Sciatic nerve (tissue), 2 donors: Measurements from ENCODE around the gene APC2. TPM values are rescaled to one million over a fixed set of nuclear protein-coding genes. Genes with fewer than 3 reads are reported as not detected.

Experiments used
- ATAC-seq: fragments of 200-7000 bp; cut with Tn5 transposase; one replicate; pipeline ENCODE4 v1.9.1; 2020; ENCODE audit warnings: mild to moderate bottlenecking, moderate library complexity
- DNase-seq: peaks from one replicate; pipeline ENCODE4 v3.0.0-alpha.2; 2020; ENCODE audit warnings: low spot score
- intact Hi-C: fragments of 100-400 bp; cut with DNase I; formaldehyde crosslinking; loops from one replicate; pipeline ENCODE4 v1.14.2; 2022
- total RNA-seq: library from RNA; stranded (reverse); fragmentation: NEBNext Ultra II Directional; extraction: Animal tissue kit (Norgen Biotek cat#: 25700); gene quantifications from one replicate; pipeline ENCODE4 v1.2.1, GENCODE V29; 2021
- donor health status: DM: no; HTN: no; CAD: no.
- donor health status: DM: no; HTN: no; CAD: no.

The APC2 gene, protein sequence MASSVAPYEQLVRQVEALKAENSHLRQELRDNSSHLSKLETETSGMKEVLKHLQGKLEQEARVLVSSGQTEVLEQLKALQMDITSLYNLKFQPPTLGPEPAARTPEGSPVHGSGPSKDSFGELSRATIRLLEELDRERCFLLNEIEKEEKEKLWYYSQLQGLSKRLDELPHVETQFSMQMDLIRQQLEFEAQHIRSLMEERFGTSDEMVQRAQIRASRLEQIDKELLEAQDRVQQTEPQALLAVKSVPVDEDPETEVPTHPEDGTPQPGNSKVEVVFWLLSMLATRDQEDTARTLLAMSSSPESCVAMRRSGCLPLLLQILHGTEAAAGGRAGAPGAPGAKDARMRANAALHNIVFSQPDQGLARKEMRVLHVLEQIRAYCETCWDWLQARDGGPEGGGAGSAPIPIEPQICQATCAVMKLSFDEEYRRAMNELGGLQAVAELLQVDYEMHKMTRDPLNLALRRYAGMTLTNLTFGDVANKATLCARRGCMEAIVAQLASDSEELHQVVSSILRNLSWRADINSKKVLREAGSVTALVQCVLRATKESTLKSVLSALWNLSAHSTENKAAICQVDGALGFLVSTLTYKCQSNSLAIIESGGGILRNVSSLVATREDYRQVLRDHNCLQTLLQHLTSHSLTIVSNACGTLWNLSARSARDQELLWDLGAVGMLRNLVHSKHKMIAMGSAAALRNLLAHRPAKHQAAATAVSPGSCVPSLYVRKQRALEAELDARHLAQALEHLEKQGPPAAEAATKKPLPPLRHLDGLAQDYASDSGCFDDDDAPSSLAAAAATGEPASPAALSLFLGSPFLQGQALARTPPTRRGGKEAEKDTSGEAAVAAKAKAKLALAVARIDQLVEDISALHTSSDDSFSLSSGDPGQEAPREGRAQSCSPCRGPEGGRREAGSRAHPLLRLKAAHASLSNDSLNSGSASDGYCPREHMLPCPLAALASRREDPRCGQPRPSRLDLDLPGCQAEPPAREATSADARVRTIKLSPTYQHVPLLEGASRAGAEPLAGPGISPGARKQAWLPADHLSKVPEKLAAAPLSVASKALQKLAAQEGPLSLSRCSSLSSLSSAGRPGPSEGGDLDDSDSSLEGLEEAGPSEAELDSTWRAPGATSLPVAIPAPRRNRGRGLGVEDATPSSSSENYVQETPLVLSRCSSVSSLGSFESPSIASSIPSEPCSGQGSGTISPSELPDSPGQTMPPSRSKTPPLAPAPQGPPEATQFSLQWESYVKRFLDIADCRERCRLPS (N-terminal part only)
- 6.0 TPM for total RNA-seq

DNA sequence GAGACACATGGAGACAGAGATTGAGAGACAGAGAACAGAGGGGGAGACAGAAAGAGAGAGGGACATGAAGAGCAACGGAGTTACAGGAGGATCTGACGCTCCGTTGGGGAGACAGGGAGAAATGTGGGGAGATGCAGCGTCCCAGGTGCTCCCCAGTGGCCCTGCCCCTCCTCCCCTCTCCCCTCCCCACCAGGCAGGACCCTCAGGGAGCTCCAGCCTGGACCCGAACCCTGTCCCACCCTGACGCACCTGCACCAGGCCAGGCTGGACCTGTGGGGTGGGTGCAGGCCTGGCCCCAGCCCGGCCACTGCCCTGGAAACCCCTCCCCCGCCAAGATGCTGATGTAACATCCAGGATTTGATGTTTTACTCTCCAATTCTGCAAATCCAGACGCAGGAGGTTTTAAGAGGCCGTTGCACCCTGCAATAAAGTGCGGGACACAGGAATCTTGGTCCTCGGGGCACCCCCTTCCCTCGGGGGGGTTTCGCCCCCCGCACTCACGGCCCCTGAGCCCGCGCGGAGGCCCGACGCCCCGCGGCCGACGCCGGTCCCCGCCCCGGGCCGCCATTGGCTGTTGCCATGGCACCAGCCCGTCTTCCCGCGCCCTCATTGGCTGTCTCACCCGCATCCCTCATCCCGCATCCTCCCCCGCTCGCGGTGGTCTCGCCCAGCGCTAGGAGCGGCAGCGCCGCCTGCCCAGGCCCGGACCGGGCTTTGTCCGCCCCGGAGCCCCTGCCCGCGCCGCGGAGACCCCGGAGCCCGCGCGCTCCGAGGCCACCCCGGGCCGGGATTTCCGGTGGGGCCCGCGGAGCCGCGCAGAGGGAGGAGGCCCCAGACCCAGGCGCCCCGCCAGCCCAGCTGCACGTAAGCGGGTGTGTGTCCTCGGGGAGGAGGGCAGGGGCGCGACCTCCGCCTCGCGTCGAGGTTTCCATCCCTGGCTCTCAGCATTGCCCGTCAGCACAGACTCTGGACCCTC, at the start of gene APC2:
APC2 (plus strand) TSS at position 655 of the 976 bp plus-strand sequence. CDS start 2,881 bp downstream, outside the sequence.
- ATAC-seq (no peak), DNase-seq (no peak)
- intact Hi-C loops = no loop called here

DNA sequence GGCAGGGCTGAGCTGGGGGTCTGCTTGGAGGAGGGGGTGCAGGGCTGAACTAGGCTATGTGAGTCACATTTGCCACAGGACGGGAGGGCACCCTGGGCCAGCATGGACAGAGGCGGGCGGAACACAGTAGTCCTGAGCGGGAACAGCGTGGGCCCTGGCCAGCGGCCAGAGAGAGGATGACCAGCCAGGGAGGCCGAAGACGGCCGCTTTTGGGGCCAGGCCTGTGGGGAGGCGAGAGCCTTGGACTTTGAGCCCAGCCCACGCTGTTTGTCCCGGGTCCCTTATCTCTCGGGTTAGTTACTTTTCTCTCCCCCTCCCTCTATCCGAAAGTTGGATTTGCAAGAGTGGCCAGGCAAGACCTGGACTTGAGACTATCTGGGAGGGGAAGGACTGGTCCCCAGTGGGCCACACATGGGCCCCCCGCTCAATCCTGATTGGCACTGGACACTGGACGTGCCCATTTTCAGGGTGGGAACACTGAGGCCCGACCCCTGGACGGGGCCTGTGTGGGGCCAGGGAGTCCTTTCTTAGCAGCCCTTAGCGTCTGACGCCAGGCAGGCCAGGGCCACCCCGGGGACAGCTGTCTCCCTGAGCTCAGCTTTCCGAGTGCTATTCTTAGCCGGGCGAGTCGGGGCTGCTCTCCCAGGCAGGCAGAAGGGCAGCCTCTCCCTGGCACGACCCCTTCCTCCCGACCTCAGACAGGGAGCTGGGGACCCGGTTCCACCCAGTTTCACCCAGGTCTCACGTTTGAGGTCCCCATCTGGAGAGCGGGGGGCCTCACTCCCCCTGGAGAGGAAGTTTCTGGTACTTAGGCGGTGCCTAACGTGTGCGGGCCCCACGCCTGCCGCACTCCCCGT, 49.4 kb upstream of the APC2 start:
- ATAC-seq (peak; percentile 18), DNase-seq (no peak)
- intact Hi-C loops = no loop called here

DNA sequence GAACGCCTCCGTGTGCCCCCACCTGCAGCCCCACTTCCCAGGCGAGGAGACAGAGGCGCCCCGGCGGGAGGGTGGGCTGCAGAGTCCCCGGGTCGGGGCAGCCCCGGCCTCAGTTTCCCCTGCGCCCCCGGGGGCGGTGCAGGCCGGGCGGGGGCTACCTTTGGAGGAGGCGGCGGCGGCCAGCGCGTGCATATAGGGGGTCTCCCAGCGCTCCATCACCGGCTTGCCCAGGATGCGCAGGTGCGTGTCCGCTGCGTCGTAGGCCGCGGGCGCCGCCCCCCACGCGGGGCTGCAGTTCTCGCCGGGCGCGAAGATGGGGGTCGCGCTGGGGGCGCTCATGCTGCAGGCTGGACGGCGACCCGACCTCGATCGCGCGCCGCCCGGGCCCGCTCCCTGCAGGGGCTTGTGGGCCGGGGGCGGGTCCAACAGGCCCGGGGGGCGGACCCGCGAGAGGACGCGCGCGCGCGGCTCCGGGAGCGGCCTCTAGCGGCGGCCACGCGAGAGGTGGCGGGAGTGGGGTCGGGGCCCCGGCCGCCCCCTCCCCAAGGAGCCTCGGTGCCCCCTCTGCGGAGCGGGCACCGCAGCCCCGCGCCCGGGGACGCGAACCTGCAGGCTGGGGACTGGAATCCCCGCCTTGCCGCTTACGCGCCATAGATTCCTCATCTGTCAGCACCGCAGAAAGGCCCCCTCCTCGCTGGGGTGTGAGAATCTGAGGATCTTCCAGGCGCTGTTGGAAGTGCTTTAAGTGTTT, 48.6 kb upstream of the APC2 start, which contains the start of gene GAMT:
GAMT (minus strand) TSS at position 405 of the 751 bp plus-strand sequence; CDS start at position 339, 66 bp downstream.
- intact Hi-C loops = no loop called here
- no peak for DNase-seq
- no peak for ATAC-seq

DNA sequence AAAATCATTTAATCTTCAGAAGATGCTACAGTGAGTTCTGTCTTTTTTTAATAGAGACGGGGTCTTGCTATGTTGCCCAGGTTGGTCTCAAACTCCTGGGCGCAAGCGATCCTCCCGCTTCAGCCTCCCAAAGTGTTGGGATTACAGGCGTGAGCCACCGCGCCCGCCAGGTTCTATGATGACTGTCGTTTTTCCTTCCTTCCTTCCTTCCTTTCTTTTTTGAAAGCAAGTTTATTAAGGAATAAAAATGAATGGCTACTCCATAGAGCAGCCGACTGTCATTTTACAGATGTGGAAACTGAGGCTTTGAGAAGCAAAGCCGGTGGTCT, 48.1 kb upstream of the APC2 start:
- DNase-seq = no peak
- intact Hi-C loops = no loop called here
- ATAC-seq = no peak

DNA sequence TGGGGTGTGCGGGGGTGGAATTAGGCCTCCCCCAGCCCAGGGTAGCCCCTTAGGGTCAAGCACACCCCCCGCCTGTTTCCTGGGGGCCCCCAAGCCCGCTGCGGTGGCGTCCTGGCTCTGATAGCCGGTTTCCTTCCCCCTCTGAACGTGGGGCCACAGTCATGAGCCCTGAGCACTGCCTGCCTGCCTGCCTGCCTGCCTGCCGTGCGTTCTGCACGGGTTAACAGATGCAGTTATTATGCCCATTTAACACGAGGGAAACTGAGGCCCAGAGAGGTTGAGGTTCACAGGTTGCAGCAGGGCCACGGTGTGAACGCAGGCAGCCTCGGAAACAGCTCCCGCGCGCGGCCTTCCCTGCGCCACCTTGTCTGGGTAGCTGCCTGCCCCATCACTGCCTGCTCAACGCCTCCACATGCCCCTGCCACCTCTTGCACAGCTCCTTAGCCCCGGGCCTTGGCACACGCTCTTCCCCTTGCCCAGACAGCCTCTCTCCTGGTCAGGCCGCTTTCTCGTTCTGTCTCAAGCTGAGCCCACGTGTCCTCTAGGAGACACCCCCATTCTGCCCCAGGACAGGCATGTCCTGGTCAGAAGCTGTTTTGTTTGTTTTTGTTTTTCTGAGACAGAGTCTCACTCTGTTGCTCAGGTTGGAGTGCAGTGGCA, 47.4 kb upstream of the APC2 start:
- ATAC-seq (no peak), DNase-seq (no peak)
- intact Hi-C loops = no loop called here

DNA sequence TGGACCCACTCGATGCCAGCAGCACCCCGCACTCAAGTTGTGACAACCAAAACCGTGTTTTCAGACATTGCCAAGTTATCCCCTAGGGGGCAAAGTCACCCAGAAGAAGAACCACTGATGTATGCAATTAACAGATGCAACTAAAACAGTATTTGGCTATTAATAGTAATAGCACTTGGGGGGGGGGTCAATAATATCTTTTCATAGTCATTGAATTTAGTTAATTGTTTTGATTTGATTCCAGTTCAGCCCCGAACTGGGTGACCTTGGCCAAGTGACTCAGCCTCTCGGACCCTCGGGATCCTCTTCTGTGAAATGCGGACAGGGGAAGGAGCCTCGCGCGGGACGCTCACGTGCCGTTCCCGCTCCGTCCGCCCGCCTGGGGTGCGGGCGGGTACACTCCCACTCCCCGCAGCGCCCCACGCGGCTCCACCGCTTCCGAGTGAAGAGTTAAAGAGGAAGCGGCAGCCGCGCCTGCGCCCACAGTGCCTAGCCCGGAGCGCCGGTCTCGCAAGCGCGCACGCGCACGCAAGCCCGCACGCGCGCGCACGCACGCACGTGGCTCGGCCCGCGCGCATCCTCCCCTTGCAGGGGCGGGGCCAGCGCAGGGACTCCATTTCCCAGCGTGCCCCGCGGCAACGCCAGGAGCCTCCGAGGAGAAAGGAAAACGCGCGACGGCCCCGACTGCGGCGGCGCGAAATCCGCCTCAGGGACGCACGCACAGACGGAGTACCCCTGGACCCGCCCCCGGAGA, 43.0 kb upstream of the APC2 start:
- intact Hi-C loops = no loop called here
- DNase-seq (peak; percentile 99), ATAC-seq (peak; percentile 95)

DNA sequence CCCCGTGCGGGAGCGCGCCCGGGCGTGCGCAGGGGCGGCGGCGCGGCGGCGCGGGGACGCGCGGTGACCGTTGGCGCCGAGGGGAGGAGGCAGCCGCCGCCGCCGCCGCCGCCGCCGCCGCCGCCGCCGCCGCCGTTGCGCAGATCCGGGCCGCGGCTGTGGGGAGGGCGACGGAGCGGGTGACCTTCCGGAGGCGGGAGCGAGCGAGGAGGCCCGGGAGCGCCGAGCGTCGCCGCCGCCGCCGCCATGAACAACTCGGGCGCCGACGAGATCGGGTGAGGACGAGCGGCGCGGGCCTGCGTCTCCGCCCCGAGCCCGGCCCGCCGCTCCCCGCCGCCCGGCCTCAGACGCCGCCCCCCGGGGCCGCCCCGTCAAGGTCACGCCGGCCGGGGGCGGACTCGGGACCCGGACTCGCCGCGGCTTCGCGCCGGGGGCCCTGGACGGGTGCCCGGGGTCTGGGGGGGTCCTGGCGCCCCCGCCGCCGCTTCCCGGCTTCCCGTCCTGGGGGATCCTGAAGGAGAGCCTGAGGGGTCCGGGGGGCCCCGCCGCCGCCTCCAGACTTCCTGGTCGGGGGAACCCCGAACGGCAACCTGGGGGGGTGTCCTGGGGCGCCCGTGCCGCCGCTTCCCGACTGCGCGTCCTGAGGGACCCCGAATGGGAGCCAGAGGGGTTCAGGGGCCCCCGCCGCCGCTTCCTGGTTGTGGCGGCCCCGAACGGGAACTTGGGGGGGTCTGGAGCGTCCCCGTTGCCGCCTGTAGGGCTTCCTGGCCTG, 42.2 kb upstream of the APC2 start, which contains the start of gene DAZAP1:
DAZAP1 (plus strand) TSS at position 59 of the 772 bp plus-strand sequence; CDS start at position 247, 188 bp downstream.
- intact Hi-C loops = no loop called here
- DNase-seq (peak; percentile 80), ATAC-seq (no peak)

DNA sequence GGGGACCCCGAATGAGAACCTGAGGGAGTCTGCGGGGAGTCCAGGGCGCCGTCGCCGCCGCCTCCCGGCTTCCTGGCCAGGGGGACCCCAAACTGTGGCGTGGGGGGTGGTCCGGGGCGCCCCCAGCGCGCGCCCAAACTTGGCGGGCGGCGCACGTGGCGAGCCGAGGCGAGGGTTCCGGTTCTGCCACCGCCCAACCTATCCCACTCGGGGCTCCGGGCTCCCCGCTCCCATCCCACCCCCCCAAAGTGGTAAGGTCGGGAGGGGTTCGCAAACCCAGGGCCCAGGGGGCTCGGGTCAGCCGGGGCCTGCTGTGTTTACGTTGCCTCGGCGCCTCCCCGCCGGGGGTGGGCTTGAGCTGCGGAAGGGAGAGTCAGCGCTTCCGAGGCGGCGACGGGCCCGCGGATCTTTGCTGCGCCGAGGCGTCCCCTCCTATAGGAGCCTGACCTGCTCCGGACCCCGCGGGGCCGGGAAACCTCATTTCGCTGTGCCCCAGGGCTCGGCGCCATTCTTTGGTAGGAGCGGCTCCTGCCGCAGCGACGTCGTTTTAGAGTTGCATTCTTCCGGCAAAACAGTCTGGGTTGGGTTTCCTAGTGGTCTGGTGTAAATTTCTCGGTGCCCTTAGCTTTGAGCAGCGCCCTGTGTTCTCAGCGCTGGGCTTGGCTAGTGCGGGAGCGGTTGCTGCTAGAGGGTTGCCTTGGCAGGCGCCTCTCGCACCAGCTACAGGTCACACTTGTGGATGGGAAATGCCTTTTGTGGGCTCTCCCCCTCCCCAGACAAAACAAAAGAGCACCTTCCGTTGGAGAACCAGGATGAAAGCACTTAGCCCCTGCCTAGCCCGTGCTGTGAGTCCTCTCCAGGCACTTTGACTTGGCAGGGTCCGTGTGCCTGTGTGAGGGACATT, 41.4 kb upstream of the APC2 start:
- intact Hi-C loops = no loop called here
- peak; percentile 3 for ATAC-seq
- DNase-seq = no peak

DNA sequence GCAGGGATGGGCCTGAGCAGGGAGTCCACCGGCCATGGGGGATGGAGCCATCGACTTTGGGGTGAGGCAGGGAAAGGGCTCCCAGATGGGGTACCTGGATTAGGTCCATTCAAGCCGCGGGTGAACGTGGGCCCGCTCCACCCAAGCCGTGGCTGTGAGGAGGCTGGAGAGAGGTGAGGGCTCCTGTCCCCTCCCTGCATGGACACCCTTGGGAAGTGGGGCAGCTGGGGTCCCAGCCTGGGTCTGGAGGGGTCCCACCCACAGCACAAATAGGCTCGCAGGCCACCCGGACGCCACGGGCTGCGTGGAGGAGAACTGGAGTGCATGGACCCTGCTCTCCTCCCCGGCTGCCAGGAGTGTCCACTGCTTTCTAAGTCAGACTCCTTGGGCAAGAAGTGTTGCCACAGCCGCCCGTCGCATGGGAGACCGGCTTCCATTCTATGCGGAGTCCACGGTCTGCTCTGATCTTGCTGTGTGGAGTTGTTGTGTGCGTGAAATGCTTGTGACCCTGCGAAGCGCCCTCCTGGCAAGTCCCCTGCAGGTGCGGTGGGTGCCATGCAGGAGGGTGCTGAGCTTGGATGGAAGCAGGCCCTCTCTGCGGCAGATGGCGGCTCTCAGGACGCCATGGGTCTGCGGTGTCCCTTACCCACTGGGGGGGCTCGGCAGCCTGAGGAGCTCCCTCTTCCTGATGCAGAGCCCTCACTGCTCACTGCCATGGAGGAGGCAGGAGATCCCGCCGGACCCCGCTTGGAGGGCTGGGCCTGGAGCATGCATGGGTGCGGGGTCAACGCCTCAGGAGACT, 40.5 kb upstream of the APC2 start:
- no peak for ATAC-seq
- intact Hi-C loops = no loop called here
- no peak for DNase-seq

DNA sequence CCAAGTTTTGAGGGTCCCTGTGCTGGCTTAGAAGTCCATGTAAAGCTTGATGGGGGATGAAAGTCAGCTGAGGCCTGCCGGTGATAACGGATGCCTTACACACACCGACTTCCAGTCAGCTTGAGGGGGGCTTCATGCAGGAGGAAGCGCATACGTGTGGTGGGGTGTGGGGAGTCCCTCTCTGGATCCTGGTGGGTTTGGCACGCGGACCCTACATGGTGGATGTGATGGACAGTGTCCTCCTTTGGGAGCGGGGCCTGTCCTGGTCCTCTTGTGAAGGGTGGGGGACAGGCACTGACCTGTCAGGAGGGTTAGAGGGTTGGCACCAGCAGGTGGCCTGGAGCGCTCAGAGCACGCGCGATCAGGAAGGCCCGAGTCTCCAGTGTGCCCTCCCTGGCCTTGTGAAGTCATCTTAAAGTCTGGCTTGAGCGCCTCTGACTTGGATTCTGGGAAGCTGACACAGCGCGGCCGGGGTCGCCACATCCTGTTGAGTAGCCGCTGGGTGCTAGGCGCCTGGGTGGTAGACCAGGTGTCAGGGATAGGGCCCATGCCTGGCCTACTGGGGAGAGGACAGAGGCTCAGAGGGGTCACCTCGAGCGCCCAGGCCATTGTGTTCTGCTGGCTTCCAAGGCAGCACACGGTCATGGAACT, 39.7 kb upstream of the APC2 start:
- intact Hi-C loops = no loop called here
- DNase-seq (no peak), ATAC-seq (no peak)

DNA sequence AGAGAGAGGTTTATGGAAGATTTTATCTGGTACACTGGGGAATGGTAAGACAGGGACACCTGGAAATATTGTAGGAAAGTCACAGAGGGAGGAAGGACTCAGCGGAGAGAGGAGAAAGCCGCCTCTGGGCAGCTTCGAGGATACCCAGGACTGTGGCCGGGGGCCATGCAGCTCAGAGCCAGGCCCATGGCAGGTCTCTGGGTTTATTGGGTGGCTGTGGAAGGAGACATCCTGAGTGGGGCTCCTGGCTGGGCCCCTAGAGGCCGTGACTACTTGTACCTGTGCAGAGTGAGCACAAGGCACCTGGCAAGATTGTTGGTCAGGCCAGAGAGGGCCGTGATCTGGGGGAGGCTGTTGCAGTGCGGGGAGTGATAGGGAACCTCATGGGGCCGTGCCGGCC, 39.1 kb upstream of the APC2 start:
- DNase-seq (no peak), ATAC-seq (no peak)
- intact Hi-C loops = no loop called here
